GM12874 (cell line): ENCODE measurements around the gene MRPL1.

Source experiments
- TF ChIP-seq, protein P1 (sequence below): IDR thresholded peaks from 2 replicates; pipeline ENCODE4 v1.5.1; 2011; ENCODE audit warnings: low read depth, mild to moderate bottlenecking, control low read depth, low read length, moderate library complexity; ENCODE audit not compliant: insufficient read depth

The MRPL1 gene

DNA sequence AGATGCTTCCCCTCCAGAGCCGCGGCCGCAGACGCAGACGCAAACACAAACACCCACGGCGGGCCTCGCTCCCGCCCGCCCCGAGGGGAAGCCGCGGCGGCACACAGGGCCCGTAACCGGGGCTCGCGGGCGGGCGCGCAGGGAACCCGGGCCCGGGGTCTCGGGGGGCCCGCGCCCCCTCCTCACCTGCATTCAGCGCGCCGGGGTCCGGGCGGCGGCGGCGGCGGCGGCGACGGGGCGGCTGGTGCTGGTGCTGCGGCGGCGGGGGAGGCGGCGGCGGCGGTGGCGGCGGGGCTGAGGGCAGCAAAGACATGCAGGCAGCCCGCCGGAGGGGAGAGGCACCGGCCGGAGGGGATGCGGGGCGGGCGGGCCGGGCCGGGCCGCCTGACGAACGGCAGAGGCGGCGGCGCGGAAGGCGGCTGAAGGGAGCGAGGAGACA is 43.2 kb upstream of the MRPL1 start:
- TF ChIP-seq, protein P1, sequence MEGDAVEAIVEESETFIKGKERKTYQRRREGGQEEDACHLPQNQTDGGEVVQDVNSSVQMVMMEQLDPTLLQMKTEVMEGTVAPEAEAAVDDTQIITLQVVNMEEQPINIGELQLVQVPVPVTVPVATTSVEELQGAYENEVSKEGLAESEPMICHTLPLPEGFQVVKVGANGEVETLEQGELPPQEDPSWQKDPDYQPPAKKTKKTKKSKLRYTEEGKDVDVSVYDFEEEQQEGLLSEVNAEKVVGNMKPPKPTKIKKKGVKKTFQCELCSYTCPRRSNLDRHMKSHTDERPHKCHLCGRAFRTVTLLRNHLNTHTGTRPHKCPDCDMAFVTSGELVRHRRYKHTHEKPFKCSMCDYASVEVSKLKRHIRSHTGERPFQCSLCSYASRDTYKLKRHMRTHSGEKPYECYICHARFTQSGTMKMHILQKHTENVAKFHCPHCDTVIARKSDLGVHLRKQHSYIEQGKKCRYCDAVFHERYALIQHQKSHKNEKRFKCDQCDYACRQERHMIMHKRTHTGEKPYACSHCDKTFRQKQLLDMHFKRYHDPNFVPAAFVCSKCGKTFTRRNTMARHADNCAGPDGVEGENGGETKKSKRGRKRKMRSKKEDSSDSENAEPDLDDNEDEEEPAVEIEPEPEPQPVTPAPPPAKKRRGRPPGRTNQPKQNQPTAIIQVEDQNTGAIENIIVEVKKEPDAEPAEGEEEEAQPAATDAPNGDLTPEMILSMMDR: no peak

DNA sequence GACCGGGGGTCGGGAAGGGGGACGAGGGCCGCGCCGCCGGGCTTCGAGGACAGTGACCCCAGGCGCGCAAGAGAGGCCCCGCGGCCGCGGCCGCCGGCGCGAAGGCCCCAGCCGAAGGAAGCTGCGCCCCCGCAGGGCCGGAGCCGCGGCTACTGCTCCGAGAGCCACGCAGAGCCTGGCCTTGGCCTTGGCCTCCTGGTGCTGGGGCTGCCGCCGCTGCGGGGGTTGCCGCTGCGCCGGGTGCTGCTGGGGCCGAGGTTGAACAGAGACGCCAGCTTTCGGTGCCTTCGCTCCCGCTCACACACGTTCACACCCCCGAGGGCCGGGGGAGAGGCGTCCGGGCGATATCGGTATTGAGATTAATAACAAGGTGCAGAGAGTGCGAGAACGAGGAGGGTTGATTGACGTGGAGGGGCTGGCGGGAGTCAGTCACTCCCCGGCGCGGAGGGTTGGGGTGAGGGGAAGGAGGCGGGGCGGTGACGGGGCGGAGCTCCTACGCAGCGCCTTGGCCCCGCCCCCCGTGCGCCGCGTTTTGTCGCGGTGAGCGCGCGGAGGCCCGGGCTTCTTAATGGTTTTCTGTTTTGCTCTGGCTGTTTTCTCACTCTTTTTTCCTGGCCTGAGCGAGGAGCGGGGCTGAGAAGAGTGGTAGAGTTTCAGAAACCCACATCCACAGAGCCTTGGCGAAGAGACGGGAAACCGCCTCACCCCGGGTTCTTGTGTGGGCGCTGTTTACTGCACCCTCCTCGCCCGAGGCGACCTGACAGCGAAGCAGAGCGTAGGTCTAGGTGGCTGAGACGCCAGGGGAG is 42.6 kb upstream of the MRPL1 start:
- TF ChIP-seq, protein P1: no peak

DNA sequence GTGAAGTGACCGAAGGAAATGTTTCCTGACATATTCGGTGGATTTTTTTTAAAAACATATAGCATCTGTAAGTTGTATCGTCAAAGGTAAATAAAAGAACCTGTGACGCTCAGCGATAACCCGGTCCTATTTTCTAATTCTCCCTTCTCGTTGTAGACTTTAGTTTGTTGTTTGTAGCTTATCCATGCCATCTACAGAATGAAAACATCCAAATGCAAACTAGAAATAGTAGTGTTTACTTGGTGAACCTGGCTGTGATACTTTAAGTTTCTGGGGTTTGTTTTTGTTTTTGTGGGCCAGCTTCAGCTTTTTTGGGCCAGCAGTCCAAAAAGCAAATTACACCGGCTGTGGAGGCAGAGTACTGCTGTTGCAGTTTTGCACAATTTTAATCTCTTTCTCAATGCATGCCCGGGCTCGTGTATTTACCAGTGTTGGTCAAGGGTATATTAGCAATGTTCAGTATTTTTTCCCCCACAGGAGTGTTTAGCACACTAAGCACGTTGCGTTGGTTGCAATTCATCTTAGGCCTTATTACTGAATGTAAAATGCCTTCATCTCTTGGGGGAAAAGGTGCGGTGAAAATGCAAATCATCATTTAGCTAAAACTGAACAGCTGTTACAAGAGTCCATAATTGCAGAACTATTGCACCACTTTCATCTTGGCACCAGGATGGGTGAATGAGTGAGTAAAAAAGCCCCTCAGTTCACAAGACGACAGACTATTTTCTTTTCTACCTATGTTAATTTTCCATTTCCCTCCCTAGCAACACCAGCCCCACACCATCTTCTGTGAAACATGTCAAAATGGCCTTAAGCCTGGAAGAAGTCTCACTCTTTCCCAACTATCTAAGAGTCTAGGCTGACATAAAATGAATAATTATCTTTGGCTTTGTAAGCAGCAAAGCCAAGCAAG is 41.7 kb upstream of the MRPL1 start:
- TF ChIP-seq, protein P1: no peak

DNA sequence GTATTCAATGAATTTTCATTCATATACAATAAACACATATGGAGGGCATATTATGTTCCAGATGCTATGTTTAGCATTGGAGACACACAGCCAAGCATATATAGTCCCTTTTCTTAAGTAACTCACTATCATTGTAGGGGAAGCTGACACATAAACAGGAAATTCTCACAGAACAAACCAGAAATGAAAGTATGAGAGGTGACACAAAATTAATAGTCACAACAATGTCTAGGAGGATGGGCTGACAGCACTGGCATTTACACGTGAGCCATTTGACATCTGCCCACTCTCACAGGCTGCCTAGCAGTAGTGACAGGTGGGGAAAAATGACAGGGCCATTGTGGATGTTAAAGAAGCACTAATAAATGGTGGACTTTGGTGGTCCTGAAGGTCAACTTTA is 40.9 kb upstream of the MRPL1 start:
- TF ChIP-seq, protein P1: no peak

DNA sequence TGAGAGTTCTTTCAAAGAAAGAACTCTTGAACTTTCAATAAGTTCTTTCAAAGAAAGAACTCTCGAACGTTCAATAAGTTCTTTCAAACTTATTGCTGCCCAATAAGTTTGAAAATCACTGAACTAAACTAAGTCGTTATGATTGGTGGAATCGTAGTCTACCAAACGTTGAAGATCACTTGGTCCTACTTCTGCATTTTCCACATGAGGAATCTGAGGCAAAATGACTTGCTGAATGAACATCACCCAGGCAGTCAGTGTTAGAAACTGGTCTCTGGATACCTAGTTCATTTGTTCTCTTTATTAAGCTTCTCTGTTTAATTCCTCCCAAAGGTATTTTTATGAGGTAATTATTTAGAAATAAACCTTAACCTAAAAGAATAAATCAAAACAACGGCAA is 36.4 kb upstream of the MRPL1 start:
- TF ChIP-seq, protein P1: no peak

DNA sequence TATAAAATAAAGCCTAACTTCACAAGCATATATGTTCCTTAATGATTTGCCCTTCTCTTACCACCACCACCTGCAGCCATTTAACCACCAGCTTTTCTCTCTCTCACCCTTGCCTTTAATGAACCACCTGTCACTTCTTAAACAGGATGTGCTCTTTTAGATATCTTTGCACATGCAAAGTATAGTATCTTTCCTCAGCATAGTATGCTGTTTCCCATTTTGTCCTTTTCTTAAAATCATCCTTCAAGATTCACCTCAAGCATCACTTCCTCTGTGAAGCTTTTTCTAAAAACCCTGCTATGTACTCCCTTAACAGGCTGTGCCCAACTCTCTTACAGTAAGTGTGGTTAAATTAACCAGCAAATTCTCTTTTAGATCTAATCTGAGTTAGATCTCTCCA is 35.3 kb upstream of the MRPL1 start:
- TF ChIP-seq, protein P1: no peak

DNA sequence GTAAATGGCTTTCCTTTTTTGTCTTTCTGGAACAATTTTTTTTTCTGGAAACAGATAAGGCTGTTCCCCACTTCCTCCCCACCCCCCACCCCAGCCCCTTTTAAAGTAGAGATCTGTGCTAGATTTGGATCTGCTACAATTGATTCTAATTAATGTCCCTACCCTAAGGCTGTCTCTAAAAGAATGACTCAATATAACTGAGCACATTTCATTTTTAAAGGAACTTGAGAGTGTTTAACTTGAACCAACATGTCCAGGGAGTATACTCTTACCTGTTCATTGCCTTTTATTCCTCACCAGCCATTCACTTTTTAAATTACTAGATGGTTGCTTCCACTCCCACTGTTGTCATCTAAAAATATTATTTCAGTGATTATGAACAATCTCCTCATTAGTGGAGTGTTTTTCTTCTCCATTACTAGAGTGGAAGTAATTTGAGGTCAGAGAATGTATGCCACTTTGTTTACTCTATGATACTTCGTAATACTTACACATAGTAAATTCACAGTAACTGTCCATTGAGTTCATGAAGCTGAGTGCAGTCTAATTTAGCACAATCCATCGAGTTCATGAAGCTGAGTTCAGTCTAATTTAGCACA is 29.4 kb upstream of the MRPL1 start:
- TF ChIP-seq, protein P1: no peak
